Measurements from ENCODE around the gene HACD1.

HACD1 gene

DNA sequence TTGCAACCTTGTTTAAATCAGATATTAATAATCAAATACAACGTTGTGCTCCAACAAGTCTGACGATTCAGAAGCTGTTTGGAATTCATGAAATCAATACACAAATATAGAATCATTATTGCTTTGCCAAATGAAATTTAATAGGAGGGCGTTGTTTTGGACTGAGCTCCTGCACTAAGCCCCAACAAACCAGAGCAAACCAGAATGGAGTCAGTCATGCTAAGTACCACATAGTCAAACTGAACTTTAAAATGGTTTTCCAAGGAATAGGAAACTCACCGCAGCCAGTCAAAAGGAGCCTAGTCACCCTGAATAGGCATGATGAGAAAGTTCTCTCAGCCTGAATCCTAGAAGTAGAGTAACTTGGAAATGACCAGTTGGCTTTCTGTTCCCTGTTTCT lies 53.7 kb downstream of the HACD1 start:
- Histone ChIP-seq H3K4me1 (ENCODE audit: insufficient read depth, low read length) (peaks cover 6% of the 10 kb centered on the region; the same call in 1 of the 2 replicates), H3K9ac (ENCODE audit: low read depth, low read length) (no peak overlapping the region), H3K4me3 (ENCODE audit: low read length) (no peak overlapping the region), H3K27ac (ENCODE audit: low read length) (no peak overlapping the region), H3K27me3 (ENCODE audit: insufficient read depth, low read length) (no peaks in the 10 kb centered on the region), H3K9me3 (ENCODE audit: insufficient read depth, low read depth, low read length) (no peaks in the 10 kb centered on the region), H3K36me3 (ENCODE audit: insufficient read depth, low read depth, low read length) (no peaks in the 10 kb centered on the region)

DNA sequence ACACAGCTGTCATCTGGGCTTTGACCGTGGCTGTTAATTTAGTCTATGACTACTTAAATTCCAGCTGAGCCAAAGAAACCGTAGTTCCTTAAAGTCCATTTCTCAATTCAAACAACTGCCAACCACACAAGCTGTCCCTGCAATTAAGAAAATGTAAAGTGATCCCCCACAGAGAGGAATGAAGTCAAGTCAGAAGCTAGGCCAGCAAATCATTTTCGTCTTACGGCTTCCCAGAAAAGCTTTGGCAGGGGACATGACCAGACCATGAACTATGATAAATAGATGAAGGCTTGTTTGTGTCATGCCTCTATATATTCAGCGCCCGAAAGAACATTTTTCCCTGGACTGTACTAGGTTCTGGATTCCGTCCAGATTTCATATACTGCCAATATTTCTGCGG lies 54.6 kb downstream of the HACD1 start:
- Histone ChIP-seq H3K27me3 (ENCODE audit: insufficient read depth, low read length) (no peaks in the 10 kb centered on the region), H3K4me1 (ENCODE audit: insufficient read depth, low read length) (peaks cover 6% of the 10 kb centered on the region; the same call in 1 of the 2 replicates), H3K27ac (ENCODE audit: low read length) (no peak overlapping the region), H3K9me3 (ENCODE audit: insufficient read depth, low read depth, low read length) (no peaks in the 10 kb centered on the region), H3K9ac (ENCODE audit: low read depth, low read length) (no peak overlapping the region), H3K4me3 (ENCODE audit: low read length) (no peak overlapping the region), H3K36me3 (ENCODE audit: insufficient read depth, low read depth, low read length) (no peaks in the 10 kb centered on the region)

DNA sequence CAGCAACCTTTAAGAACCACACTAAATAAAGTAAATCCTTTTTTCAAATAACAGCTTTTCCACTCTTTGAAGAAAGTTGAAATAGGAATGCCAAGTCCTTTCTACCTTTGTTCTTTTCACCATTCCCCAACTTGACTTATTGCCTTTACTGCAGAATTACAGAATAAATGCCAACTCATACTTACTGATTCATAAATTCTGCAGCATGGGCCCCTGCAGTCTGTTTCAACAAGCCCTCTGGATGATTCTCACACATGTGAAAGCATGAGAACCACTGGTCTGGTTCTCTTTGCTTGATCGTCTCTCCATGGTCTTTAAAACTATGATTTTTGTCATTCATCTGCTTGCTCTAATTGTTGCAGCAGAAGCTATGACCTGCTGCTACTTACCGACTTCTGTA lies 56.1 kb downstream of the HACD1 start:
- H3K27me3 ChIP-seq (ENCODE audit: insufficient read depth, low read length): no peaks in the 10 kb centered on the region
- no peaks in the 10 kb centered on the region for H3K36me3 ChIP-seq (ENCODE audit: insufficient read depth, low read depth, low read length)
- no peaks in the 10 kb centered on the region for H3K9me3 ChIP-seq (ENCODE audit: insufficient read depth, low read depth, low read length)
- no peak overlapping the region for H3K9ac ChIP-seq (ENCODE audit: low read depth, low read length)
- H3K4me3 ChIP-seq (ENCODE audit: low read length): no peak overlapping the region
- no peak overlapping the region for H3K27ac ChIP-seq (ENCODE audit: low read length)
- H3K4me1 ChIP-seq (ENCODE audit: insufficient read depth, low read length): peaks cover 6% of the 10 kb centered on the region; the same call in 1 of the 2 replicates

- Histone ChIP-seq H3K4me1 (ENCODE audit: insufficient read depth, low read length) (peaks cover 4% of the 10 kb centered on the region; the same call in 1 of the 2 replicates), H3K27ac (ENCODE audit: low read length) (no peak overlapping the region), H3K36me3 (ENCODE audit: insufficient read depth, low read depth, low read length) (no peaks in the 10 kb centered on the region), H3K9me3 (ENCODE audit: insufficient read depth, low read depth, low read length) (no peaks in the 10 kb centered on the region), H3K27me3 (ENCODE audit: insufficient read depth, low read length) (no peaks in the 10 kb centered on the region), H3K9ac (ENCODE audit: low read depth, low read length) (no peak overlapping the region), H3K4me3 (ENCODE audit: low read length) (no peak overlapping the region)
These were observed 59.7 kb downstream of the HACD1 start for GRCh38 chr10:17557459-17557858.

GRCh38 chr10:17548770-17549169 lies 68.4 kb downstream of the HACD1 start:
- no peaks in the 10 kb centered on the region for H3K36me3 ChIP-seq (ENCODE audit: insufficient read depth, low read depth, low read length)
- no peak overlapping the region for H3K27ac ChIP-seq (ENCODE audit: low read length)

GRCh38 chr10:17548162-17548561 lies 69.0 kb downstream of the HACD1 start:
- no peak overlapping the region for H3K4me3 ChIP-seq (ENCODE audit: low read length)
- H3K9me3 ChIP-seq (ENCODE audit: insufficient read depth, low read depth, low read length): peaks cover 6% of the 10 kb centered on the region; the same call in 1 of the 2 replicates
- no peaks in the 10 kb centered on the region for H3K27me3 ChIP-seq (ENCODE audit: insufficient read depth, low read length)
- H3K9ac ChIP-seq (ENCODE audit: low read depth, low read length): no peak overlapping the region
- H3K36me3 ChIP-seq (ENCODE audit: insufficient read depth, low read depth, low read length): no peaks in the 10 kb centered on the region
- no peak overlapping the region for H3K27ac ChIP-seq (ENCODE audit: low read length)
- no peaks in the 10 kb centered on the region for H3K4me1 ChIP-seq (ENCODE audit: insufficient read depth, low read length)

More at GRCh38 chr10:17548770-17549169, 68.4 kb downstream of the HACD1 start:
- no peak overlapping the region for H3K9ac ChIP-seq (ENCODE audit: low read depth, low read length)
- H3K9me3 ChIP-seq (ENCODE audit: insufficient read depth, low read depth, low read length): peaks cover 1% of the 10 kb centered on the region; the same call in 1 of the 2 replicates
- no peaks in the 10 kb centered on the region for H3K27me3 ChIP-seq (ENCODE audit: insufficient read depth, low read length)
- H3K4me3 ChIP-seq (ENCODE audit: low read length): no peak overlapping the region
- no peaks in the 10 kb centered on the region for H3K4me1 ChIP-seq (ENCODE audit: insufficient read depth, low read length)

GRCh38 chr10:17547060-17547459 lies 70.1 kb downstream of the HACD1 start:
- Histone ChIP-seq H3K4me3 (ENCODE audit: low read length) (no peak overlapping the region), H3K9ac (ENCODE audit: low read depth, low read length) (no peak overlapping the region), H3K9me3 (ENCODE audit: insufficient read depth, low read depth, low read length) (peaks cover 6% of the 10 kb centered on the region; the same call in 1 of the 2 replicates), H3K27ac (ENCODE audit: low read length) (no peak overlapping the region), H3K27me3 (ENCODE audit: insufficient read depth, low read length) (no peaks in the 10 kb centered on the region), H3K4me1 (ENCODE audit: insufficient read depth, low read length) (no peaks in the 10 kb centered on the region), H3K36me3 (ENCODE audit: insufficient read depth, low read depth, low read length) (no peaks in the 10 kb centered on the region)

DNA sequence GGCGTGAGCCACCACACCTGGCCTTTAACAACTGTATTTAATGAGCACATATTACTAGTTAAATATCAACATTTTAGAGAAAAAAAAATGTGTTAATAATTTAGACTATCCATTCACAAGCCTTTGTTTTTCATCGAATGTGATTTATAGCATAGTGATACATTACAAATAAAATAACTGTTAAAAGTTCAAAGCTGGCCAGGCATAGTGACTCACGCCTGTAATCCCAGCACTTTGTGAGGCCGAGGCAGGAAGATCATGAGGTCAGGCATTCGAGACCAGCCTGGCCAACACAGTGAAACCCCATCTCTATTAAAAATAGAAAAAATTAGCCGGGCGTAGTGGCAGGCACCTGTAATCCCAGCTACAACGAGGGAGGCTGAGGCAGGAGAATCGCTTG lies 72.7 kb downstream of the HACD1 start:
- H3K27ac ChIP-seq (ENCODE audit: low read length): no peak overlapping the region
- H3K4me3 ChIP-seq (ENCODE audit: low read length): no peak overlapping the region
- no peak overlapping the region for H3K9ac ChIP-seq (ENCODE audit: low read depth, low read length)
- H3K36me3 ChIP-seq (ENCODE audit: insufficient read depth, low read depth, low read length): no peaks in the 10 kb centered on the region
- H3K27me3 ChIP-seq (ENCODE audit: insufficient read depth, low read length): no peaks in the 10 kb centered on the region
- H3K9me3 ChIP-seq (ENCODE audit: insufficient read depth, low read depth, low read length): peaks cover 6% of the 10 kb centered on the region; the same call in 1 of the 2 replicates
- no peaks in the 10 kb centered on the region for H3K4me1 ChIP-seq (ENCODE audit: insufficient read depth, low read length)
